GM19238 (cell line): ENCODE results near the gene CASQ2.

Experiments used
- DNase-seq: peaks from one replicate; pipeline ENCODE4 v3.0.0; 2011; ENCODE audit warnings: low spot score; ENCODE audit not compliant: insufficient read length

Gene CASQ2

GRCh38 chr1:115665319-115666096 lies 103.0 kb downstream of the CASQ2 start:
- DNase-seq: no peak

- DNase-seq: no peak
These were observed 107.4 kb downstream of the CASQ2 start for GRCh38 chr1:115661157-115661556.

- no peak for DNase-seq
These were observed 108.4 kb downstream of the CASQ2 start for GRCh38 chr1:115660151-115660550.

GRCh38 chr1:115658646-115659045 lies 109.9 kb downstream of the CASQ2 start:
- no peak for DNase-seq

GRCh38 chr1:115656461-115657077 lies 111.9 kb downstream of the CASQ2 start:
- no peak for DNase-seq

GRCh38 chr1:115655916-115656315 lies 112.6 kb downstream of the CASQ2 start:
- no peak for DNase-seq

- no peak for DNase-seq
These were observed 113.2 kb downstream of the CASQ2 start for GRCh38 chr1:115655306-115655663.

GRCh38 chr1:115654663-115655305 lies 113.7 kb downstream of the CASQ2 start:
- no peak for DNase-seq

GRCh38 chr1:115654125-115654524 lies 114.4 kb downstream of the CASQ2 start:
- no peak for DNase-seq

GRCh38 chr1:115652236-115652788 lies 116.2 kb downstream of the CASQ2 start:
- no peak for DNase-seq

- DNase-seq: no peak
These were observed 117.1 kb downstream of the CASQ2 start for GRCh38 chr1:115651391-115651790.

- DNase-seq: no peak
These were observed 117.6 kb downstream of the CASQ2 start for GRCh38 chr1:115650961-115651360.
